Gastroesophageal sphincter (tissue), 3 donors: ENCODE data around the gene SND1.

Source experiments
- POLR2A ChIP-seq, 2 donors: fragments of 450-650 bp; IDR thresholded peaks; one replicate each; pipeline ENCODE4 v1.6.1; 2017; ENCODE audit warnings: antibody characterized with exemption in 2 of 2, mild to moderate bottlenecking in 2 of 2, moderate library complexity in 1 of 2
- POLR2AphosphoS5 ChIP-seq: sonication (generic); formaldehyde crosslinking; IDR thresholded peaks from one replicate; pipeline ENCODE4 v1.6.1; 2017; ENCODE audit warnings: antibody characterized with exemption
- TF ChIP-seq, protein P1 (sequence below), 4 experiments: fragments of 200-600 bp in 2 of 4; fragments of 450-650 bp in 2 of 4; sonication (generic) in 1 of 4; IDR thresholded peaks; one replicate each; pipeline ENCODE4 v1.5.1; 2017 to 2019; ENCODE audit warnings: antibody characterized with exemption in 4 of 4, mild to moderate bottlenecking in 2 of 4, moderate library complexity in 2 of 4

DNA sequence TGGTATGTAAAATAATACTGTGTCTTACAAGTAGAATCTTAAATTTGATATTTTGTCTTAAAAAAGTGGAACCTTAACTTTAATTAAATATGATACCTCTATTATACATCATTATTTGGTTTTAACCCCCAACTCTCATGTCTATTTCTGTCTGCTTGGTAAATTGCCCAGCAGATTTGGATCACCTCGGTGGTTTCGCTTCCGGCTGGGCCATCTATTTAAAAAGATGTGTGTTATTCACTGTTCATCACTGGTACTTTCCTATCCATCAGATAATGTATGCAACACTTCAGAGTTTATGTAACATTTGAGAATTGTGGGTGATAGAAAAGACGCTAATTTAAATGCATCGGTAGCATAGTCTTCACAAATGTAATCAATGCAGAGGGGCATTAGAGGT lies 119.7 kb downstream of the SND1 start:
- TF ChIP-seq, protein P1, sequence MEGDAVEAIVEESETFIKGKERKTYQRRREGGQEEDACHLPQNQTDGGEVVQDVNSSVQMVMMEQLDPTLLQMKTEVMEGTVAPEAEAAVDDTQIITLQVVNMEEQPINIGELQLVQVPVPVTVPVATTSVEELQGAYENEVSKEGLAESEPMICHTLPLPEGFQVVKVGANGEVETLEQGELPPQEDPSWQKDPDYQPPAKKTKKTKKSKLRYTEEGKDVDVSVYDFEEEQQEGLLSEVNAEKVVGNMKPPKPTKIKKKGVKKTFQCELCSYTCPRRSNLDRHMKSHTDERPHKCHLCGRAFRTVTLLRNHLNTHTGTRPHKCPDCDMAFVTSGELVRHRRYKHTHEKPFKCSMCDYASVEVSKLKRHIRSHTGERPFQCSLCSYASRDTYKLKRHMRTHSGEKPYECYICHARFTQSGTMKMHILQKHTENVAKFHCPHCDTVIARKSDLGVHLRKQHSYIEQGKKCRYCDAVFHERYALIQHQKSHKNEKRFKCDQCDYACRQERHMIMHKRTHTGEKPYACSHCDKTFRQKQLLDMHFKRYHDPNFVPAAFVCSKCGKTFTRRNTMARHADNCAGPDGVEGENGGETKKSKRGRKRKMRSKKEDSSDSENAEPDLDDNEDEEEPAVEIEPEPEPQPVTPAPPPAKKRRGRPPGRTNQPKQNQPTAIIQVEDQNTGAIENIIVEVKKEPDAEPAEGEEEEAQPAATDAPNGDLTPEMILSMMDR (IDR thresholded peaks at IDR 0.05), result no peak
- TF ChIP-seq POLR2A (IDR thresholded peaks at IDR 0.05) (no peak), POLR2AphosphoS5 (no peak)
